HG03196 (cell line): Measurements from ENCODE around the gene CASP10.
A peak's percentile ranks its signal among the peaks of the same experiment; 100 is the strongest.

ENCODE experiments used
- ATAC-seq: cut with Tn5 transposase; IDR thresholded peaks from one replicate; pipeline ENCODE4 v1.9.1; 2021; ENCODE audit not compliant: unreplicated experiment

CASP10 gene

GRCh38 chr2:201195331-201195730, 12.4 kb downstream of the CASP10 start:
- no peak for ATAC-seq

- no peak for ATAC-seq
These were observed 13.1 kb downstream of the CASP10 start for GRCh38 chr2:201196003-201196402.

GRCh38 chr2:201196803-201197202, 13.9 kb downstream of the CASP10 start:
- no peak for ATAC-seq

- no peak for ATAC-seq
These were observed 14.8 kb downstream of the CASP10 start for GRCh38 chr2:201197781-201198180.

- ATAC-seq = no peak
These were observed 16.9 kb downstream of the CASP10 start for GRCh38 chr2:201199847-201200246.

GRCh38 chr2:201200345-201200744, 17.4 kb downstream of the CASP10 start:
- no peak for ATAC-seq

- no peak for ATAC-seq
These were observed 18.4 kb downstream of the CASP10 start for GRCh38 chr2:201201371-201201770.

GRCh38 chr2:201203916-201204654, 21.1 kb downstream of the CASP10 start:
- no peak for ATAC-seq

GRCh38 chr2:201204655-201205514, 21.9 kb downstream of the CASP10 start:
- ATAC-seq = no peak

GRCh38 chr2:201205515-201205849, 22.5 kb downstream of the CASP10 start:
- no peak for ATAC-seq

- ATAC-seq = peak; percentile 60
These were observed 25.8 kb downstream of the CASP10 start for GRCh38 chr2:201208563-201209252.

- ATAC-seq = no peak
These were observed 33.0 kb downstream of the CASP10 start for GRCh38 chr2:201215963-201216362.

- no peak for ATAC-seq
These were observed 34.0 kb downstream of the CASP10 start for GRCh38 chr2:201216918-201217317.

GRCh38 chr2:201218780-201219179, 35.8 kb downstream of the CASP10 start:
- ATAC-seq = no peak

GRCh38 chr2:201219328-201220096, 36.6 kb downstream of the CASP10 start:
- ATAC-seq = no peak

GRCh38 chr2:201220102-201220570, 37.2 kb downstream of the CASP10 start:
- no peak for ATAC-seq

GRCh38 chr2:201223089-201224073, 40.4 kb downstream of the CASP10 start:
- ATAC-seq = peak; percentile 86

- ATAC-seq = no peak
These were observed 45.5 kb downstream of the CASP10 start for GRCh38 chr2:201228271-201228911.

GRCh38 chr2:201228912-201229290, 46.0 kb downstream of the CASP10 start:
- no peak for ATAC-seq
